Breast epithelium (tissue), 3 donors: ENCODE data around the gene EFNB2.

Source experiments
- CTCF ChIP-seq, 3 donors: fragments of 450-650 bp; IDR thresholded peaks; one replicate each; pipeline ENCODE4 v1.5.1; 2016 to 2017; ENCODE audit warnings: antibody characterized with exemption in 3 of 3, mild to moderate bottlenecking in 3 of 3, moderate library complexity in 3 of 3
- POLR2AphosphoS5 ChIP-seq, 3 donors: sonication (generic); formaldehyde crosslinking; IDR thresholded peaks; one replicate each; pipeline ENCODE4 v1.6.1; 2017; ENCODE audit warnings: antibody characterized with exemption in 3 of 3

- TF ChIP-seq CTCF (IDR thresholded peaks at IDR 0.05): no peak
- TF ChIP-seq POLR2AphosphoS5 (IDR thresholded peaks at IDR 0.05): peak; percentile 99
These were observed 32.2 kb upstream of the EFNB2 start, which contains the start of gene ARGLU1 for GRCh38 chr13:106567474-106568298.
